ENCODE results near the gene DHX30.
"Not testable (repeated sequence)": the region's sequence is repeated elsewhere in the genome, so short reads cannot be mapped to it uniquely, and the experiment has no call there.

GRCh38 chr3:47829482-47829881 lies 26.5 kb downstream of the DHX30 start:
- not testable (repeated sequence) for TF ChIP-seq CTCF, EP300, POLR2A (IDR thresholded peaks at IDR 0.05)
